Measurements from ENCODE around the gene STXBP1. TPM values are rescaled to one million over a fixed set of nuclear protein-coding genes. Genes with fewer than 3 reads are reported as not detected.

Gene STXBP1
- total and polyA plus RNA-seq, 2 of the 13 experiments (the other 11 are each of a cell fraction or from before 2014, with no cell fraction given) = 2.9 TPM

GRCh38 chr9:127568971-127569885 is 42.8 kb upstream of the STXBP1 start (continued):
- TF ChIP-seq MAZ (IDR thresholded peaks at IDR 0.05; ENCODE audit: borderline replicate concordance, low read depth, low read length) = no peak
- peak; percentile 32; the same call in 1 of the 2 replicates for TF ChIP-seq MAZ (CRISPR knock-in tag; IDR thresholded peaks at IDR 0.05; ENCODE audit: low read depth)
- peak; percentile 29; the same call in 1 of the 2 replicates for TF ChIP-seq GATAD2A (CRISPR knock-in tag; IDR thresholded peaks at IDR 0.05)
- no peak for TF ChIP-seq STAT6 (CRISPR knock-in tag; IDR thresholded peaks at IDR 0.05; ENCODE audit: borderline replicate concordance)
- TF ChIP-seq ATF7-NPFF (CRISPR knock-in tag; IDR thresholded peaks at IDR 0.05; ENCODE audit: low read depth) = peak; percentile 2; the same call in 1 of the 2 replicates
- TF ChIP-seq NCOA2 (CRISPR knock-in tag; IDR thresholded peaks at IDR 0.05) = no peak
- TF ChIP-seq ZNF564 (CRISPR knock-in tag; IDR thresholded peaks at IDR 0.05) = 0 out of 2 replicates have a peak, but pooled peaks have one; percentile 16
- no peak for TF ChIP-seq HNRNPLL (IDR thresholded peaks at IDR 0.05; ENCODE audit: low read depth, low read length, poor library complexity, severe bottlenecking)
- peak; percentile 98 for TF ChIP-seq HIC2 (CRISPR knock-in tag; IDR thresholded peaks at IDR 0.05; ENCODE audit: low read depth)
- TF ChIP-seq KDM2A (CRISPR knock-in tag; IDR thresholded peaks at IDR 0.05; ENCODE audit: borderline replicate concordance, low read depth) = peak; percentile 64
- peak; percentile 39; the same call in 1 of the 2 replicates for TF ChIP-seq RXRA (CRISPR knock-in tag; IDR thresholded peaks at IDR 0.05)
- peak; percentile 81 for TF ChIP-seq CEBPB (IDR thresholded peaks at IDR 0.05; ENCODE audit: borderline replicate concordance, low read depth, low read length)
- peak; percentile 31; the same call in 1 of the 2 replicates for TF ChIP-seq ZNF777 (CRISPR knock-in tag; IDR thresholded peaks at IDR 0.05)
- TF ChIP-seq GABPB1 (CRISPR knock-in tag; IDR thresholded peaks at IDR 0.05) = peak; percentile 44; the same call in 1 of the 2 replicates
- peak; percentile 75 for TF ChIP-seq RARA (CRISPR knock-in tag; IDR thresholded peaks at IDR 0.05)
- TF ChIP-seq LCORL (IDR thresholded peaks at IDR 0.05) = no peak
- TF ChIP-seq LCORL (CRISPR knock-in tag; IDR thresholded peaks at IDR 0.05) = peak; percentile 50
- TF ChIP-seq TFDP2 (CRISPR knock-in tag; IDR thresholded peaks at IDR 0.05) = peak; percentile 40; the same call in 1 of the 2 replicates
- TF ChIP-seq HDAC2 (CRISPR knock-in tag; IDR thresholded peaks at IDR 0.05) = 0 out of 2 replicates have a peak, but pooled peaks have one; percentile 22
- peak; percentile 66 for TF ChIP-seq PATZ1 (CRISPR knock-in tag; IDR thresholded peaks at IDR 0.05)
- TF ChIP-seq SAP130 (CRISPR knock-in tag; IDR thresholded peaks at IDR 0.05; ENCODE audit: low read depth) = peak; percentile 81
- TF ChIP-seq MYC (CRISPR knock-in tag; IDR thresholded peaks at IDR 0.05; ENCODE audit: borderline replicate concordance) = peak; percentile 39; the same call in 1 of the 2 replicates

Data from HepG2 (cell line).